Kidney (tissue), 14 donors: ENCODE results near the gene SULT2B1. TPM values are rescaled to one million over a fixed set of nuclear protein-coding genes. Genes with fewer than 3 reads are reported as not detected.
A peak's percentile ranks its signal among the peaks of the same experiment; 100 is the strongest.

ENCODE experiments used
- DNase-seq, 5 donors: peaks; one replicate each; pipeline ENCODE4 v3.0.0-alpha.2; 2013 to 2020
- FAIRE-seq: peaks from 2 replicates; lab custom pipeline; 2012; peaks lifted over from hg19 to GRCh38; lab: Jason Lieb, UNC
- H3K27ac ChIP-seq, 2 donors: one replicate each; pipeline ENCODE4 v1.7.0; 2013; ENCODE audit warnings: low read depth in 2 of 2, low read length in 2 of 2, inconsistent platforms in 1 of 2
- H3K27me3 ChIP-seq: one replicate; pipeline ENCODE4 v1.7.1; 2013; ENCODE audit warnings: low read length, inconsistent platforms; ENCODE audit not compliant: control insufficient read depth, insufficient read depth
- H3K36me3 ChIP-seq, 3 donors: one replicate each; pipeline versions ENCODE4 v1.7.0 to v1.7.1; 2013; ENCODE audit warnings: low read length in 3 of 3, control low read depth in 1 of 3, inconsistent platforms in 1 of 3; ENCODE audit not compliant: insufficient read depth in 3 of 3, control insufficient read depth in 2 of 3
- H3K4me1 ChIP-seq, 3 donors: one replicate each; pipeline versions ENCODE4 v1.7.0 to v1.7.1; 2013; ENCODE audit warnings: low read length in 3 of 3, inconsistent platforms in 1 of 3, low read depth in 1 of 3; ENCODE audit not compliant: control insufficient read depth in 2 of 3, insufficient read depth in 2 of 3
- H3K4me3 ChIP-seq, 3 donors: one replicate each; pipeline versions ENCODE4 v1.7.0 to v1.8.1; 2013; ENCODE audit warnings: low read length in 3 of 3, control low read depth in 1 of 3, inconsistent platforms in 1 of 3
- H3K9ac ChIP-seq, 3 donors: one replicate each; pipeline versions ENCODE4 v1.7.0 to v1.7.1; 2013; ENCODE audit warnings: low read length in 3 of 3, control low read depth in 1 of 3, inconsistent platforms in 1 of 3
- H3K9me3 ChIP-seq, 3 donors: one replicate each; pipeline versions ENCODE4 v1.7.0 to v1.7.1; 2013; ENCODE audit warnings: low read length in 3 of 3, control low read depth in 1 of 3, inconsistent platforms in 1 of 3; ENCODE audit not compliant: control insufficient read depth in 2 of 3, insufficient read depth in 1 of 3
- intact Hi-C: fragments of 100-400 bp; cut with DNase I; formaldehyde crosslinking; loops from one replicate; pipeline ENCODE4 v1.11.1; 2022
- polyA plus RNA-seq: library from polyadenylated mRNA; stranded (reverse); fragments of 350-450 nt; fragmentation: Illumina TruSeq; extraction: RNeasy Lipid Tissue Mini Kit (QIAGEN cat#74804); gene quantifications from one replicate; pipeline ENCODE4 v1.2.3, GENCODE V29; 2014; ENCODE audit warnings: low read depth, low replicate concordance; ENCODE audit not compliant: insufficient read depth
- total RNA-seq: library from RNA; stranded (reverse); fragmentation: NEBNext Ultra II Directional; extraction: Animal tissue kit (Norgen Biotek cat#: 25700); gene quantifications from one replicate; pipeline ENCODE4 v1.2.1, GENCODE V29; 2021
- TF ChIP-seq, protein P1 (sequence below): IDR thresholded peaks from 3 replicates; pipeline ENCODE4 v1.5.1; 2012; ENCODE audit warnings: mild to moderate bottlenecking, moderate library complexity, borderline replicate concordance; ENCODE audit not compliant: insufficient read depth; ENCODE audit errors: extremely low read depth
- donor health status: control.
- donor health status: control.
- donor health status: control.
- donor health status: control.
- donor health status: control.
- donor health status: DM: yes; HTN: yes; CAD: no.
- donor health status: Normal renal cell carcinoma (clear cell type).

Gene SULT2B1
- total and polyA plus RNA-seq, 2 donors from 2014 or later: 2.3 TPM

DNA sequence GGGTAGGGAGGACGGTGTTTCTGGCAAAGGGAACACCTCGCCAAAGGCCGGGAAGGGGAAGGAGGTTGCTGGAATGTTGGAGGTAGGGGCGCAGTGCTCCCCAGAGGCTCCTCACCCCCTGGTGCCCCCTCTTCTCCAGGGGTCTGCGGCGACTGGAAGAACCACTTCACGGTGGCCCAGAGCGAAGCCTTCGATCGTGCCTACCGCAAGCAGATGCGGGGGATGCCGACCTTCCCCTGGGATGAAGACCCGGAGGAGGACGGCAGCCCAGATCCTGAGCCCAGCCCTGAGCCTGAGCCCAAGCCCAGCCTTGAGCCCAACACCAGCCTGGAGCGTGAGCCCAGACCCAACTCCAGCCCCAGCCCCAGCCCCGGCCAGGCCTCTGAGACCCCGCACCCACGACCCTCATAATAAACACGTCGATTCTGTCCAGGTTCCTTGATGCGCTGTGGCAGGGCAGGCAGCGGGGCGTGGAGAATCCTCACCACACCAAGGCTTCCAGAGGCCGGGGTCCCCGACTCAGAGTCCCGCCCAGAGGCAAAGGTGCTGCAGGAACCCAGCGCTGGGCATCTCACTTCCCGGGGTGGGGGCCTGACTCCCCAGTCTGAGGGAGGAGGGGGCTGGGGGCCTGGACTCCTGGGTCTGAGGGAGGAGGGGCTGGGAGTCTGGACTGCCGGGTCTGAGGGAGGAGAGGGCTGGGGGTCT, 47.2 kb downstream of the SULT2B1 start:
- Histone ChIP-seq H3K36me3 (no peaks in the 10 kb centered on the region), H3K9me3 (no peaks in the 10 kb centered on the region), H3K4me3 (no peak overlapping the region), H3K27ac (no peak overlapping the region), H3K27me3 (no peaks in the 10 kb centered on the region), H3K9ac (no peak overlapping the region), H3K4me1 (no peaks in the 10 kb centered on the region)
- DNase-seq: peak in 3 of 5 donors; percentile 37 to 62 (median 44)
- intact Hi-C loops: no loop called here
- TF ChIP-seq, protein P1, sequence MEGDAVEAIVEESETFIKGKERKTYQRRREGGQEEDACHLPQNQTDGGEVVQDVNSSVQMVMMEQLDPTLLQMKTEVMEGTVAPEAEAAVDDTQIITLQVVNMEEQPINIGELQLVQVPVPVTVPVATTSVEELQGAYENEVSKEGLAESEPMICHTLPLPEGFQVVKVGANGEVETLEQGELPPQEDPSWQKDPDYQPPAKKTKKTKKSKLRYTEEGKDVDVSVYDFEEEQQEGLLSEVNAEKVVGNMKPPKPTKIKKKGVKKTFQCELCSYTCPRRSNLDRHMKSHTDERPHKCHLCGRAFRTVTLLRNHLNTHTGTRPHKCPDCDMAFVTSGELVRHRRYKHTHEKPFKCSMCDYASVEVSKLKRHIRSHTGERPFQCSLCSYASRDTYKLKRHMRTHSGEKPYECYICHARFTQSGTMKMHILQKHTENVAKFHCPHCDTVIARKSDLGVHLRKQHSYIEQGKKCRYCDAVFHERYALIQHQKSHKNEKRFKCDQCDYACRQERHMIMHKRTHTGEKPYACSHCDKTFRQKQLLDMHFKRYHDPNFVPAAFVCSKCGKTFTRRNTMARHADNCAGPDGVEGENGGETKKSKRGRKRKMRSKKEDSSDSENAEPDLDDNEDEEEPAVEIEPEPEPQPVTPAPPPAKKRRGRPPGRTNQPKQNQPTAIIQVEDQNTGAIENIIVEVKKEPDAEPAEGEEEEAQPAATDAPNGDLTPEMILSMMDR: no peak
- no peak for FAIRE-seq

DNA sequence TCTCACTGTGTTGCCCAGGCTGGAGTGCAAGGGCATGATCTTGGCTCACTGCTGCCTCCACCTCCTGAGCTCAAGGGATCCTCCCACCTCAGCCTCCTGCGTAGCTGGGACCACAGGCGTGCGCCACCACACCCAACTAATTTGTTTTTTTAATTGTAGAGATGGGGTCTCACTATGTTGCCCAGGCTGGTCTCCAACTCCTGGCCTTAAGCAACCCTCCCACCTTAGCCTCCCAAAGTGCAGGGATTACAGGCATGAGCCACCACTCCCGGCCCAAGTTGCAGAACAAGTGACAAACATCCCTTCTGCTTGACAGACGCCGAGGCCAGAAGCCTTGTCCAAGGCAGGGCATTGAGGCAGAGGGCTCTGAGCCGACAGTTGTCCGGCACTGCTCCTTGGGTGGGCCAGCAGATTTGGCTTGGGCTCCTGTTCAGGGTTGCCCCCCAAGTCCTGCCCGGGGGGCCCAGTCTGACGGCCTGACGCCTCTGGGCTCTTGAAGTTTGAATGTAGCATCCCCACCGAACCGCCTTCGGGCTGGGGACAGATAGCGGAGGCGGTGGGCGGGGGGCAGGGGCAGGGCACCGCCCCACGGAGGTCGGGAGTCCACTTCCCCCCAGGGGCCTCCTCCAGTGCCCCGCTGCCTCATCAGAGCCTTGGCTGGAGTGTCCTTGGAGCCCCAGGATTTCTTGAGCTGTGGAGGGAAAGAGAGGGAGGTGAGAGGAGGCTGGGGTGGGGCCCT, 48.9 kb downstream of the SULT2B1 start:
- FAIRE-seq (no peak), DNase-seq (no peak)
- Histone ChIP-seq H3K4me3 (no peak overlapping the region), H3K27ac (no peak overlapping the region), H3K4me1 (no peaks in the 10 kb centered on the region), H3K36me3 (no peaks in the 10 kb centered on the region), H3K9me3 (no peaks in the 10 kb centered on the region), H3K27me3 (no peaks in the 10 kb centered on the region), H3K9ac (no peak overlapping the region)
- TF ChIP-seq, protein P1: no peak
- intact Hi-C loops: no loop called here

DNA sequence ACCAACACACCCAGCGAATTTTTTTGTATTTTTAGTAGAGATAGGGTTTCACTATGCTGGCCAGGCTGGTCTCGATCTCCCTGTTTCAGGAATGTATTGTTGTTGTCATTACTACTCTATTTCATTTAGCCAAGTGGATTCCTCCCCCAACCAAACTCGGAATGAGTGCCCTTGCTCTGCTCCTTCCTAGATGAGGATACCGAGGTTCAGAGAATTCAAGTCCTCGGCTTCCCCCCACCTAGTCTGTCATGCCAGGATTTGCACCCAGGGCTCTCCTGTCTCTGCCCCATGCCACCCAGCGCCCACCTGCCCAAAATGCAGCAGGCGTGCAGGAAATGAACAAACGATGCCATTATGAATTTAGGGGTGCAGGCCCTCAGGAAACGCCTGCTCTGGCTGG, 51.0 kb downstream of the SULT2B1 start:
- FAIRE-seq (no peak), DNase-seq (no peak)
- no peak overlapping the region for H3K27ac ChIP-seq
- H3K9ac ChIP-seq: no peak overlapping the region
- TF ChIP-seq, protein P1: no peak
- H3K36me3 ChIP-seq: no peaks in the 10 kb centered on the region
- no peaks in the 10 kb centered on the region for H3K9me3 ChIP-seq
- no peaks in the 10 kb centered on the region for H3K4me1 ChIP-seq
- H3K4me3 ChIP-seq: no peak overlapping the region
- intact Hi-C loops: no loop called here
- no peaks in the 10 kb centered on the region for H3K27me3 ChIP-seq
